Endodermal cell (in vitro differentiated cells): ENCODE data around the gene PTH2. TPM values are rescaled to one million over a fixed set of nuclear protein-coding genes. Genes with fewer than 3 reads are reported as not detected.

ENCODE experiments used
- DNase-seq: peaks from one replicate; pipeline ENCODE4 v3.0.0-alpha.2; 2017
- H3K27ac ChIP-seq: 2 replicates; pipeline ENCODE4 v1.5.1; 2013; ENCODE audit warnings: mild to moderate bottlenecking, low read depth, low read length, moderate library complexity
- H3K27me3 ChIP-seq: 2 replicates; pipeline ENCODE4 v1.6.1; 2013; ENCODE audit warnings: mild to moderate bottlenecking, low read length, moderate library complexity; ENCODE audit not compliant: insufficient read depth, control insufficient read depth, poor library complexity, severe bottlenecking
- H3K36me3 ChIP-seq: 2 replicates; pipeline ENCODE4 v1.7.0; 2013; ENCODE audit warnings: mild to moderate bottlenecking, low read length, moderate library complexity; ENCODE audit not compliant: control insufficient read depth, insufficient read depth
- H3K4me1 ChIP-seq: one replicate; pipeline ENCODE4 v1.7.0; 2013; ENCODE audit warnings: low read length; ENCODE audit not compliant: control insufficient read depth, insufficient read depth
- H3K4me3 ChIP-seq: 2 replicates; pipeline ENCODE4 v1.5.1; 2013; ENCODE audit warnings: mild to moderate bottlenecking, low read length, moderate library complexity
- H3K9ac ChIP-seq: 2 replicates; pipeline ENCODE4 v1.6.1; 2013; ENCODE audit warnings: mild to moderate bottlenecking, low read length, moderate library complexity; ENCODE audit not compliant: poor library complexity, severe bottlenecking; ENCODE audit errors: extremely low read depth
- H3K9me3 ChIP-seq: 2 replicates; pipeline ENCODE4 v1.6.1; 2013; ENCODE audit warnings: mild to moderate bottlenecking, low read length, moderate library complexity; ENCODE audit not compliant: control insufficient read depth
- H3K27ac Mint-ChIP-seq: 2 replicates; pipeline ENCODE4 v1.8.0; 2020; ENCODE audit warnings: mixed read lengths
- H3K27me3 Mint-ChIP-seq: 2 replicates; pipeline ENCODE4 v1.8.0; 2021; ENCODE audit warnings: mild to moderate bottlenecking, mixed read lengths; ENCODE audit not compliant: insufficient read depth
- H3K36me3 Mint-ChIP-seq: 2 replicates; pipeline ENCODE4 v1.8.0; 2020; ENCODE audit warnings: low read depth, mixed read lengths
- H3K4me1 Mint-ChIP-seq: 2 replicates; pipeline ENCODE4 v1.8.0; 2020; ENCODE audit warnings: mixed read lengths
- H3K4me3 Mint-ChIP-seq: 2 replicates; pipeline ENCODE4 v1.8.0; 2020; ENCODE audit warnings: mild to moderate bottlenecking, moderate library complexity, mixed read lengths
- H3K9me3 Mint-ChIP-seq: 2 replicates; pipeline ENCODE4 v1.8.0; 2020; ENCODE audit warnings: mild to moderate bottlenecking, mixed read lengths
- CTCF ChIP-seq: fragments of 200-600 bp; sonication (generic); conservative IDR thresholded peaks from 2 replicates; pipeline ENCODE4 v1.5.0; 2021; ENCODE audit warnings: antibody characterized with exemption, mild to moderate bottlenecking
- WGBS, 2 experiments: methylation state at CpG; one replicate each; pipeline versions ENCODE4 v1.1.5 to v1.1.7; 2013; ENCODE audit warnings: missing lambda C conversion rate in 2 of 2, mixed read lengths in 1 of 2; ENCODE audit not compliant: insufficient coverage in 1 of 2, insufficient read length in 1 of 2; 5-methylcytosine and 5-hydroxymethylcytosine counted together
- total RNA-seq, 2 donors: library from RNA; stranded (reverse); fragmentation: NEBNext Ultra II Directional in 1 of 2; extraction: Animal tissue kit (Norgen Biotek cat#: 25700) in 1 of 2; gene quantifications; 2 replicates in 1 of 2; 3 replicates in 1 of 2; pipeline ENCODE4 v1.2.1, GENCODE V29; 2021

PTH2 gene
- total RNA-seq, 2 donors from 2014 or later, result not detected

- no peaks in the 10 kb centered on the region for H3K4me1 ChIP-seq
- no peaks in the 10 kb centered on the region for H3K9me3 ChIP-seq
- peak overlapping the region; percentile 83 for H3K4me3 ChIP-seq
- H3K27ac Mint-ChIP-seq, result peak overlapping the region; percentile 88
- peak overlapping the region; percentile 60 for H3K27ac ChIP-seq
- peak; percentile 99 for DNase-seq
- H3K4me3 Mint-ChIP-seq, result peak overlapping the region; percentile 64
- H3K36me3 Mint-ChIP-seq, result peaks cover 25% of the 10 kb centered on the region
- H3K27me3 ChIP-seq, result peaks cover 42% of the 10 kb centered on the region
- H3K27me3 Mint-ChIP-seq, result peaks cover 42% of the 10 kb centered on the region
- peak overlapping the region; percentile 47 for H3K9ac ChIP-seq
- no peaks in the 10 kb centered on the region for H3K4me1 Mint-ChIP-seq
- TF ChIP-seq CTCF, result peak; percentile 90
- WGBS, 2 experiments, result 0% methylated on average over 40 to 45 of the region's 47 CpGs
- H3K9me3 Mint-ChIP-seq, result no peaks in the 10 kb centered on the region
- H3K36me3 ChIP-seq, result peaks cover 14% of the 10 kb centered on the region
Observed at GRCh38 chr19:49443366-49444099, 20.3 kb upstream of the PTH2 start.

- Histone ChIP-seq H3K27me3 (peaks cover 48% of the 10 kb centered on the region), H3K36me3 (peaks cover 7% of the 10 kb centered on the region), H3K9ac (peak overlapping the region; percentile 47), H3K9me3 (no peaks in the 10 kb centered on the region), H3K4me3 (peak overlapping the region; percentile 83), H3K4me1 (no peaks in the 10 kb centered on the region), H3K27ac (peak overlapping the region; percentile 60)
- TF ChIP-seq CTCF, result no peak
- Mint-ChIP-seq H3K9me3 (no peaks in the 10 kb centered on the region), H3K36me3 (peaks cover 19% of the 10 kb centered on the region), H3K4me1 (no peaks in the 10 kb centered on the region), H3K27ac (peak overlapping the region; percentile 88), H3K4me3 (peak overlapping the region; percentile 64), H3K27me3 (peaks cover 48% of the 10 kb centered on the region)
- DNase-seq, result peak; percentile 100
- 0 to 1% methylated on average over 5 to 43 of the region's 43 CpGs for WGBS, 2 experiments
Observed at GRCh38 chr19:49442771-49443365, 19.6 kb upstream of the PTH2 start.

- 7 to 11% methylated on average over 6 to 11 of the region's 11 CpGs for WGBS, 2 experiments
- Mint-ChIP-seq H3K4me3 (peak overlapping the region; percentile 64), H3K9me3 (no peaks in the 10 kb centered on the region), H3K27ac (no peak overlapping the region), H3K36me3 (peaks cover 14% of the 10 kb centered on the region), H3K4me1 (no peaks in the 10 kb centered on the region), H3K27me3 (peaks cover 54% of the 10 kb centered on the region)
- H3K27me3 ChIP-seq, result peaks cover 53% of the 10 kb centered on the region
- H3K4me1 ChIP-seq, result no peaks in the 10 kb centered on the region
- no peak overlapping the region for H3K27ac ChIP-seq
- H3K36me3 ChIP-seq, result peaks cover 4% of the 10 kb centered on the region
- no peaks in the 10 kb centered on the region for H3K9me3 ChIP-seq
- no peak overlapping the region for H3K9ac ChIP-seq
- TF ChIP-seq CTCF, result no peak
- H3K4me3 ChIP-seq, result peak overlapping the region; percentile 56
- DNase-seq, result no peak
Observed at GRCh38 chr19:49442354-49442753, 19.1 kb upstream of the PTH2 start.
